ENCODE data around the gene QRFP. TPM values are rescaled to one million over a fixed set of nuclear protein-coding genes. Genes with fewer than 3 reads are reported as not detected.
A peak's percentile ranks its signal among the peaks of the same experiment; 100 is the strongest.

The QRFP gene
- total RNA-seq, 3 donors from 2014 or later: 0.24 to 0.87 TPM; not detected in 1

DNA sequence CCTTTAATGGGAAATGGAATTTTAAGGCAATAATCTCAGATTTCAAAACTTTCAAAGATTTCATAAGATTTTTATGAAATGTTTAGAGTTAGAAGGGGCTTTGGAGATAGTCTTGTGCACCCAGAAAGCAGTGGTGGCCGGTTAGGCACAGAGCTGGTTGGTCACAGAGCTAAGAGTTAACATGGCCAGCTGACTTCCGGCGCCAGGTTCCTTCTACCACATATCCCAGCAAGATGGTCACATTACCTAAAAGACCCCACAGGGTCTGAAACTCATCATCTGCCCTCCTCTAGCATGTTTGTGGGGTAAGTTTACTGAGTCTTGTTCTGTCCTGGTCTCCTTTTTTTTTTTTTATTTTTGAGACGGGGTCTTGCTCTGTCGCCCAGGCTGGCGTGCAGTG, 19.3 kb downstream of the QRFP start:
- intact Hi-C loops (cut with DNase I, micrococcal nuclease): no loop called here
- TF ChIP-seq, protein P1, sequence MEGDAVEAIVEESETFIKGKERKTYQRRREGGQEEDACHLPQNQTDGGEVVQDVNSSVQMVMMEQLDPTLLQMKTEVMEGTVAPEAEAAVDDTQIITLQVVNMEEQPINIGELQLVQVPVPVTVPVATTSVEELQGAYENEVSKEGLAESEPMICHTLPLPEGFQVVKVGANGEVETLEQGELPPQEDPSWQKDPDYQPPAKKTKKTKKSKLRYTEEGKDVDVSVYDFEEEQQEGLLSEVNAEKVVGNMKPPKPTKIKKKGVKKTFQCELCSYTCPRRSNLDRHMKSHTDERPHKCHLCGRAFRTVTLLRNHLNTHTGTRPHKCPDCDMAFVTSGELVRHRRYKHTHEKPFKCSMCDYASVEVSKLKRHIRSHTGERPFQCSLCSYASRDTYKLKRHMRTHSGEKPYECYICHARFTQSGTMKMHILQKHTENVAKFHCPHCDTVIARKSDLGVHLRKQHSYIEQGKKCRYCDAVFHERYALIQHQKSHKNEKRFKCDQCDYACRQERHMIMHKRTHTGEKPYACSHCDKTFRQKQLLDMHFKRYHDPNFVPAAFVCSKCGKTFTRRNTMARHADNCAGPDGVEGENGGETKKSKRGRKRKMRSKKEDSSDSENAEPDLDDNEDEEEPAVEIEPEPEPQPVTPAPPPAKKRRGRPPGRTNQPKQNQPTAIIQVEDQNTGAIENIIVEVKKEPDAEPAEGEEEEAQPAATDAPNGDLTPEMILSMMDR (IDR thresholded peaks at IDR 0.05): no peak
- DNase-seq (no peak), ATAC-seq (no peak)
- no peaks in the 10 kb centered on the region for H3K9me3 ChIP-seq
- H3K36me3 ChIP-seq (ENCODE audit: low read depth): peaks cover 23% of the 10 kb centered on the region
- H3K4me3 ChIP-seq: no peak overlapping the region
- H3K4me1 ChIP-seq (ENCODE audit: low read depth): peaks cover 13% of the 10 kb centered on the region

DNA sequence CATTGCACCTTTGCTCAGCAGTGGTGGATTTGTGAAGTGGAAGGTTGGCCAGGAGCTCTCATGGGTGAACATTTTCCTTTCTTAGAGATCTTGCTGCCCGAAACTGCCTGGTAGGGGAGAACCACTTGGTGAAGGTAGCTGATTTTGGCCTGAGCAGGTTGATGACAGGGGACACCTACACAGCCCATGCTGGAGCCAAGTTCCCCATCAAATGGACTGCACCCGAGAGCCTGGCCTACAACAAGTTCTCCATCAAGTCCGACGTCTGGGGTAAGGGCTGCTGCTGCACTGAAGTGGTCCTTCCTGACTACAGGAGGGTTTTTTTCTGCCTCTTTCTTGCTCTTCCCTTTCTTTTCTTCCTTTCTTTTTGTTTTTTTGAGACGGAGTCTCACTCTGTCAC, 21.8 kb downstream of the QRFP start:
- intact Hi-C loops (cut with DNase I, micrococcal nuclease): no loop called here
- TF ChIP-seq, protein P1 (IDR thresholded peaks at IDR 0.05): no peak
- H3K9me3 ChIP-seq: no peaks in the 10 kb centered on the region
- peaks cover 13% of the 10 kb centered on the region for H3K36me3 ChIP-seq (ENCODE audit: low read depth)
- H3K4me3 ChIP-seq: no peak overlapping the region
- ATAC-seq (no peak), DNase-seq (no peak)
- peaks cover 16% of the 10 kb centered on the region for H3K4me1 ChIP-seq (ENCODE audit: low read depth)

- no peak for DNase-seq
- H3K4me1 ChIP-seq (ENCODE audit: low read depth): peaks cover 19% of the 10 kb centered on the region
- no peak for ATAC-seq
- H3K9me3 ChIP-seq: no peaks in the 10 kb centered on the region
- H3K4me3 ChIP-seq: no peak overlapping the region
- TF ChIP-seq, protein P1 (IDR thresholded peaks at IDR 0.05): no peak
- H3K36me3 ChIP-seq (ENCODE audit: low read depth): peaks cover 9% of the 10 kb centered on the region
- intact Hi-C loops (cut with DNase I, micrococcal nuclease): no loop called here
Observed at GRCh38 chr9:130873966-130874365, 22.6 kb downstream of the QRFP start.

- DNase-seq (peak; percentile 80 to 91 (median 86)), ATAC-seq (peak; percentile 95)
- Histone ChIP-seq H3K9me3 (no peaks in the 10 kb centered on the region), H3K36me3 (ENCODE audit: low read depth) (peaks cover 9% of the 10 kb centered on the region), H3K4me3 (no peak overlapping the region), H3K4me1 (ENCODE audit: low read depth) (peaks cover 24% of the 10 kb centered on the region)
- intact Hi-C loops (cut with DNase I, micrococcal nuclease): no loop called here
- TF ChIP-seq, protein P1 (IDR thresholded peaks at IDR 0.05): no peak
Observed at GRCh38 chr9:130872912-130873503, 23.6 kb downstream of the QRFP start.

- DNase-seq (no peak), ATAC-seq (peak; percentile 35)
- TF ChIP-seq, protein P1 (IDR thresholded peaks at IDR 0.05): no peak
- H3K4me3 ChIP-seq: no peak overlapping the region
- H3K4me1 ChIP-seq (ENCODE audit: low read depth): peaks cover 24% of the 10 kb centered on the region
- intact Hi-C loops (cut with DNase I, micrococcal nuclease): no loop called here
- peaks cover 9% of the 10 kb centered on the region for H3K36me3 ChIP-seq (ENCODE audit: low read depth)
- no peaks in the 10 kb centered on the region for H3K9me3 ChIP-seq
Observed at GRCh38 chr9:130872508-130872907, 24.1 kb downstream of the QRFP start.

GRCh38 chr9:130872093-130872492, 24.5 kb downstream of the QRFP start:
- no peaks in the 10 kb centered on the region for H3K9me3 ChIP-seq
- H3K4me1 ChIP-seq (ENCODE audit: low read depth): peaks cover 24% of the 10 kb centered on the region
- intact Hi-C loops (cut with DNase I, micrococcal nuclease): no loop called here
- no peak overlapping the region for H3K4me3 ChIP-seq
- H3K36me3 ChIP-seq (ENCODE audit: low read depth): peaks cover 9% of the 10 kb centered on the region
- ATAC-seq (no peak), DNase-seq (no peak)
- TF ChIP-seq, protein P1 (IDR thresholded peaks at IDR 0.05): no peak

Measured in mucosa of descending colon (tissue), 3 donors.